HepG2 (cell line): ENCODE measurements around the gene MYO5B. TPM values are rescaled to one million over a fixed set of nuclear protein-coding genes. Genes with fewer than 3 reads are reported as not detected.

Experiments
- ARNTL ChIP-seq: sonication (generic); formaldehyde crosslinking; IDR thresholded peaks from 2 replicates; pipeline ENCODE4 v1.4.0; 2020; ENCODE audit warnings: mild to moderate bottlenecking, missing genetic modification reagents
- CHD4 ChIP-seq: fragments of 200-600 bp; sonication (generic); IDR thresholded peaks from 2 replicates; pipeline ENCODE4 v1.7.0; 2017; ENCODE audit warnings: mild to moderate bottlenecking, low read length, borderline replicate concordance
- FOSL2 ChIP-seq: sonication (generic); formaldehyde crosslinking; IDR thresholded peaks from 2 replicates; pipeline ENCODE4 v1.4.0; 2020; ENCODE audit warnings: missing genetic modification reagents
- FOXK2 ChIP-seq: fragments of 450-650 bp; IDR thresholded peaks from 2 replicates; pipeline ENCODE4 v1.6.1; 2016
- FOXO1 ChIP-seq: sonication (generic); formaldehyde crosslinking; IDR thresholded peaks from 2 replicates; pipeline ENCODE4 v1.4.0; 2020; ENCODE audit warnings: missing genetic modification reagents
- FOXP4 ChIP-seq: sonication (generic); formaldehyde crosslinking; IDR thresholded peaks from 2 replicates; pipeline ENCODE4 v1.4.0; 2020; ENCODE audit warnings: missing genetic modification reagents
- KAT7 ChIP-seq: IDR thresholded peaks from 2 replicates; pipeline ENCODE4 v1.6.1; 2018; ENCODE audit warnings: borderline replicate concordance, missing compliant biosample characterization
- KLF13 ChIP-seq: sonication (generic); formaldehyde crosslinking; IDR thresholded peaks from 2 replicates; pipeline ENCODE4 v1.4.0; 2020; ENCODE audit warnings: mild to moderate bottlenecking, missing genetic modification reagents
- MAX ChIP-seq: IDR thresholded peaks from 2 replicates; pipeline ENCODE4 v1.6.1; 2012; ENCODE audit warnings: inconsistent platforms
- NFIC ChIP-seq: IDR thresholded peaks from 2 replicates; pipeline ENCODE4 v1.6.1; 2012; ENCODE audit warnings: mild to moderate bottlenecking, low read length, inconsistent platforms
- POGZ ChIP-seq: sonication (generic); formaldehyde crosslinking; IDR thresholded peaks from 2 replicates; pipeline ENCODE4 v1.4.0; 2020; ENCODE audit warnings: mild to moderate bottlenecking, missing genetic modification reagents
- SALL1 ChIP-seq: sonication (generic); formaldehyde crosslinking; IDR thresholded peaks from 2 replicates; pipeline ENCODE4 v1.8.0; 2022; ENCODE audit warnings: mild to moderate bottlenecking, missing genetic modification reagents
- SAP130 ChIP-seq: IDR thresholded peaks from 2 replicates; pipeline ENCODE4 v1.6.1; 2016; ENCODE audit warnings: low read depth
- SP5 ChIP-seq: IDR thresholded peaks from 2 replicates; pipeline ENCODE4 v1.6.1; 2016; ENCODE audit warnings: low read depth, borderline replicate concordance
- TEF ChIP-seq: sonication (generic); formaldehyde crosslinking; IDR thresholded peaks from 2 replicates; pipeline ENCODE4 v1.5.0; 2020; ENCODE audit warnings: missing genetic modification reagents
- ZFP1 ChIP-seq: IDR thresholded peaks from 2 replicates; pipeline ENCODE4 v1.6.1; 2016
- ZHX1 ChIP-seq: sonication (generic); formaldehyde crosslinking; IDR thresholded peaks from 2 replicates; pipeline ENCODE4 v1.8.1; 2022; ENCODE audit warnings: low read depth, mild to moderate bottlenecking, missing genetic modification reagents
- ZNF382 ChIP-seq: sonication (generic); formaldehyde crosslinking; IDR thresholded peaks from 2 replicates; pipeline ENCODE4 v1.5.0; 2020; ENCODE audit warnings: missing genetic modification reagents, mild to moderate bottlenecking, borderline replicate concordance
- ZNF547 ChIP-seq: sonication (generic); formaldehyde crosslinking; IDR thresholded peaks from 2 replicates; pipeline ENCODE4 v1.5.1; 2020; ENCODE audit warnings: mild to moderate bottlenecking, missing genetic modification reagents
- polyA plus RNA-seq, 8 experiments: library from polyadenylated mRNA; depleted of rRNA in 3 of 8; stranded (reverse) in 7 of 8; unstranded in 1 of 8; fragments of >200 nt; fragmentation: Illumina TruSeq in 4 of 8; extraction: Trizol in 4 of 8; gene quantifications; 2 replicates each; pipeline versions ENCODE4 v1.2.1 to v1.2.3, GENCODE V29; 2011 to 2016; ENCODE audit warnings: low read depth in 4 of 8, missing spikeins in 1 of 8, mixed read lengths in 1 of 8; ENCODE audit not compliant: insufficient read depth in 1 of 8
- total RNA-seq, 5 experiments: library from RNA; depleted of rRNA; stranded (reverse); fragments of >200 nt; fragmentation: Illumina TruSeq; extraction: Trizol; gene quantifications; 2 replicates each; pipeline ENCODE4 v1.2.3, GENCODE V29; 2016; ENCODE audit warnings: low read depth in 1 of 5
- TF ChIP-seq, protein P1 (sequence below): sonication (generic); formaldehyde crosslinking; IDR thresholded peaks from 2 replicates; pipeline ENCODE4 v1.5.0; 2020; ENCODE audit warnings: mild to moderate bottlenecking, missing genetic modification reagents

Gene MYO5B
- total and polyA plus RNA-seq, 2 of the 13 experiments (the other 11 are each of a cell fraction or from before 2014, with no cell fraction given), result 13.1 to 24.0 TPM

GRCh38 chr18:50143886-50144285 is 51.1 kb downstream of the MYO5B start (continued):
- TF ChIP-seq KAT7 (CRISPR knock-in tag) (no peak), ZHX1 (no peak), ARNTL (CRISPR knock-in tag) (no peak), POGZ (CRISPR knock-in tag) (peak; percentile 21; the same call in 1 of the 2 replicates), ZFP1 (no peak), FOXO1 (CRISPR knock-in tag) (no peak), FOXP4 (CRISPR knock-in tag) (no peak), MAX (no peak), CHD4 (no peak), ZNF382 (CRISPR knock-in tag) (no peak), NFIC (no peak), SALL1 (CRISPR knock-in tag) (peak; percentile 24; the same call in 1 of the 2 replicates), FOSL2 (CRISPR knock-in tag) (peak; percentile 85), SAP130 (CRISPR knock-in tag) (0 out of 2 replicates have a peak, but pooled peaks have one; percentile 25), TEF (CRISPR knock-in tag) (no peak), SP5 (CRISPR knock-in tag) (0 out of 2 replicates have a peak, but pooled peaks have one; percentile 37), KLF13 (no peak), FOXK2 (no peak), ZNF547 (CRISPR knock-in tag) (no peak)
- TF ChIP-seq, protein P1, sequence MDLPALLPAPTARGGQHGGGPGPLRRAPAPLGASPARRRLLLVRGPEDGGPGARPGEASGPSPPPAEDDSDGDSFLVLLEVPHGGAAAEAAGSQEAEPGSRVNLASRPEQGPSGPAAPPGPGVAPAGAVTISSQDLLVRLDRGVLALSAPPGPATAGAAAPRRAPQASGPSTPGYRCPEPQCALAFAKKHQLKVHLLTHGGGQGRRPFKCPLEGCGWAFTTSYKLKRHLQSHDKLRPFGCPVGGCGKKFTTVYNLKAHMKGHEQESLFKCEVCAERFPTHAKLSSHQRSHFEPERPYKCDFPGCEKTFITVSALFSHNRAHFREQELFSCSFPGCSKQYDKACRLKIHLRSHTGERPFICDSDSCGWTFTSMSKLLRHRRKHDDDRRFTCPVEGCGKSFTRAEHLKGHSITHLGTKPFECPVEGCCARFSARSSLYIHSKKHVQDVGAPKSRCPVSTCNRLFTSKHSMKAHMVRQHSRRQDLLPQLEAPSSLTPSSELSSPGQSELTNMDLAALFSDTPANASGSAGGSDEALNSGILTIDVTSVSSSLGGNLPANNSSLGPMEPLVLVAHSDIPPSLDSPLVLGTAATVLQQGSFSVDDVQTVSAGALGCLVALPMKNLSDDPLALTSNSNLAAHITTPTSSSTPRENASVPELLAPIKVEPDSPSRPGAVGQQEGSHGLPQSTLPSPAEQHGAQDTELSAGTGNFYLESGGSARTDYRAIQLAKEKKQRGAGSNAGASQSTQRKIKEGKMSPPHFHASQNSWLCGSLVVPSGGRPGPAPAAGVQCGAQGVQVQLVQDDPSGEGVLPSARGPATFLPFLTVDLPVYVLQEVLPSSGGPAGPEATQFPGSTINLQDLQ, result no peak
